ENCODE results near the gene RHOBTB1. TPM values are rescaled to one million over a fixed set of nuclear protein-coding genes. Genes with fewer than 3 reads are reported as not detected.
A peak's percentile ranks its signal among the peaks of the same experiment; 100 is the strongest.

RHOBTB1 gene
- total RNA-seq, 6 donors from 2014 or later = 10.4 to 28.3 (median 13.7) TPM

- no peak overlapping the region for H3K27ac ChIP-seq
- DNase-seq (no peak), ATAC-seq (ENCODE audit: low FRiP score in 2 of 2) (no peak)
- WGBS, 2 donors = 92 to 97% methylated on average over 4 of the region's 4 CpGs
- TF ChIP-seq POLR2A (IDR thresholded peaks at IDR 0.05) = no peak
- no peak for TF ChIP-seq CTCF (IDR thresholded peaks at IDR 0.05)
- H3K9me3 ChIP-seq = no peaks in the 10 kb centered on the region
- no peaks in the 10 kb centered on the region for H3K36me3 ChIP-seq
- no peaks in the 10 kb centered on the region for H3K27me3 ChIP-seq
- no peak overlapping the region for H3K4me3 ChIP-seq
- H3K4me1 ChIP-seq = peaks cover 0 to 9% (median 6%) of the 10 kb centered on the region in 4 donors
Observed at GRCh38 chr10:60917331-60918280, 26.4 kb downstream of the RHOBTB1 start.

GRCh38 chr10:60916025-60916424 lies 28.0 kb downstream of the RHOBTB1 start:
- DNase-seq (no peak), ATAC-seq (ENCODE audit: low FRiP score in 2 of 2) (no peak)
- no peaks in the 10 kb centered on the region for H3K9me3 ChIP-seq
- H3K4me3 ChIP-seq = no peak overlapping the region
- H3K36me3 ChIP-seq = no peaks in the 10 kb centered on the region
- no peaks in the 10 kb centered on the region for H3K27me3 ChIP-seq
- no peak for TF ChIP-seq EP300 (IDR thresholded peaks at IDR 0.05)
- no peak for TF ChIP-seq CTCF (IDR thresholded peaks at IDR 0.05)
- no peak for TF ChIP-seq POLR2A (IDR thresholded peaks at IDR 0.05)
- no peak for TF ChIP-seq POLR2AphosphoS5 (IDR thresholded peaks at IDR 0.05)
- H3K27ac ChIP-seq = no peak overlapping the region
- WGBS, 2 donors = 84 to 94% methylated on average over 4 of the region's 4 CpGs
- H3K4me1 ChIP-seq = peaks cover 2 to 11% (median 8%) of the 10 kb centered on the region in 4 donors

GRCh38 chr10:60914690-60915141 lies 29.3 kb downstream of the RHOBTB1 start:
- peak overlapping the region in 2 of 4 donors; percentile 28 to 39 for H3K27ac ChIP-seq
- ATAC-seq (ENCODE audit: low FRiP score in 2 of 2) = peak in 1 of 2 donors; percentile 70
- H3K36me3 ChIP-seq = no peaks in the 10 kb centered on the region
- H3K9me3 ChIP-seq = no peaks in the 10 kb centered on the region
- WGBS, 2 donors = 37 to 74% methylated on average over 1 of the region's 1 CpG
- no peak overlapping the region for H3K4me3 ChIP-seq
- no peak for TF ChIP-seq EP300 (IDR thresholded peaks at IDR 0.05)
- TF ChIP-seq CTCF (IDR thresholded peaks at IDR 0.05) = no peak
- TF ChIP-seq POLR2A (IDR thresholded peaks at IDR 0.05) = no peak
- no peak for TF ChIP-seq POLR2AphosphoS5 (IDR thresholded peaks at IDR 0.05)
- no peak for DNase-seq
- H3K27me3 ChIP-seq = no peaks in the 10 kb centered on the region
- peaks cover 13 to 20% (median 16%) of the 10 kb centered on the region in 4 donors for H3K4me1 ChIP-seq

GRCh38 chr10:60913657-60914056 lies 30.3 kb downstream of the RHOBTB1 start:
- TF ChIP-seq POLR2A (IDR thresholded peaks at IDR 0.05) = no peak
- no peak for TF ChIP-seq CTCF (IDR thresholded peaks at IDR 0.05)
- TF ChIP-seq EP300 (IDR thresholded peaks at IDR 0.05) = no peak
- no peak for TF ChIP-seq POLR2AphosphoS5 (IDR thresholded peaks at IDR 0.05)
- DNase-seq (no peak), ATAC-seq (ENCODE audit: low FRiP score in 2 of 2) (no peak)
- 92 to 93% methylated on average over 3 of the region's 3 CpGs for WGBS, 2 donors
- H3K27ac ChIP-seq = peak overlapping the region in 1 of 4 donors; percentile 19
- H3K36me3 ChIP-seq = no peaks in the 10 kb centered on the region
- no peak overlapping the region for H3K4me3 ChIP-seq
- no peaks in the 10 kb centered on the region for H3K27me3 ChIP-seq
- no peaks in the 10 kb centered on the region for H3K9me3 ChIP-seq
- H3K4me1 ChIP-seq = peaks cover 13 to 24% (median 17%) of the 10 kb centered on the region in 4 donors

Measured in upper lobe of left lung (tissue), 6 donors.